OCI-LY3 (cell line): Measurements from ENCODE around the gene EFNA2.

ENCODE experiments used
- H2AFZ ChIP-seq: fragments of 200-600, 300-600 bp; shearing (Covaris generic); 2 replicates; pipeline ENCODE4 v1.6.0; 2014; ENCODE audit warnings: antibody characterized with exemption, low read depth, low read length
- H3K27ac ChIP-seq: fragments of 200-600, 300-600 bp; sonication (generic); 2 replicates; pipeline ENCODE4 v1.5.1; 2014; ENCODE audit warnings: mild to moderate bottlenecking, low read length, moderate library complexity, mixed read lengths
- H3K27me3 ChIP-seq: fragments of 200-600, 300-600 bp; sonication (generic); 2 replicates; pipeline ENCODE4 v1.6.1; 2014; ENCODE audit warnings: low read depth, low read length, mixed read lengths
- H3K36me3 ChIP-seq: fragments of 200-600, 300-600 bp; sonication (generic); replicated peaks from 2 replicates; pipeline ENCODE3; 2014; ENCODE audit warnings: low read depth, low read length, mixed read lengths
- H3K4me1 ChIP-seq: fragments of 300-600, 200-600 bp; sonication (generic); 2 replicates; pipeline ENCODE4 v1.6.1; 2014; ENCODE audit warnings: low read length, mixed read lengths
- H3K4me2 ChIP-seq: fragments of 200-600, 300-600 bp; sonication (generic); 2 replicates; pipeline ENCODE4 v1.6.1; 2014; ENCODE audit warnings: low read length, mixed read lengths
- H3K4me3 ChIP-seq: fragments of 300-600, 200-600 bp; sonication (generic); 2 replicates; pipeline ENCODE4 v1.5.1; 2014; ENCODE audit warnings: antibody characterized with exemption, mild to moderate bottlenecking, low read length, moderate library complexity
- H3K79me2 ChIP-seq: fragments of 300-600, 200-600 bp; shearing (Covaris generic); 2 replicates; pipeline ENCODE4 v1.6.1; 2014; ENCODE audit warnings: mild to moderate bottlenecking, low read length, mixed read lengths
- H3K9ac ChIP-seq: fragments of 300-600, 200-600 bp; shearing (Covaris generic); 2 replicates; pipeline ENCODE4 v1.6.0; 2014; ENCODE audit warnings: mild to moderate bottlenecking, low read length, moderate library complexity
- H3K9me3 ChIP-seq: fragments of 200-600, 300-600 bp; shearing (Covaris generic); 2 replicates; pipeline ENCODE4 v1.6.1; 2014; ENCODE audit warnings: low read length, mixed read lengths; ENCODE audit not compliant: insufficient read depth
- H4K20me1 ChIP-seq: fragments of 200-600, 300-600 bp; sonication (generic); 2 replicates; pipeline ENCODE4 v1.6.1; 2016; ENCODE audit warnings: low read length, mixed read lengths; ENCODE audit not compliant: insufficient read depth
- EZH2phosphoT487 ChIP-seq: fragments of 200-600 bp; shearing (Covaris generic); IDR thresholded peaks from 2 replicates; pipeline ENCODE4 v1.6.1; 2018; ENCODE audit warnings: antibody characterized with exemption, mixed run types, low read depth
- TF ChIP-seq, protein P1 (sequence below): fragments of 200-600, 300-600 bp; sonication (generic); IDR thresholded peaks from 2 replicates; pipeline ENCODE4 v1.5.1; 2014; ENCODE audit warnings: antibody characterized with exemption, low read length, low read depth

EFNA2 gene

DNA sequence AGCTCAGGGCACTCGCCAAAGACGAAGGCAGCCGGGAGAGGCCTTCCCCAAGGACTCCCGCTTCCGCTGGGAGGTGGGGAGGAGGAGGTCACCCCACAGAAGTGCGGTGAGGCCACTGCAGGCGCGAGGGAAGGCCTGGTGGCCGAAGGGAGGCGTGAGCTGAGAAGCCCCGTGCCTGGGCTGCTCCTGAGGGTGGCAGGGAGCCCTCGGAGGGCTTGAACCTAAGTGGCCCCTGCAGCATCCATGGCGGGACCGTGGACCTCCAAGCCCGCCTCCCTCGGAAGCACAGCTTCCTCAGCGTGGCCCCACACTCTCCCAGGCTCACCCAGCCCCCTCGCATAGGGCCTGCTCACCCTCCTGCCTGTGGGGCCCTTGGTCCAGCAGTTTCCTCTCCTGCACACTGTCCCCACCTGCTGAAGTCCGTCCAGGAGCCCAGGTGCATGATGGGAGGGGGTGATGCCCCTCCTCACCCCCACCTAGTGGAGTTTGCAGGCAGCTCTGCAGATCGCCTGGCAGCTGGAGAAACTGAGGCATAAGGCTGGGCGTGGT is 25.9 kb downstream of the EFNA2 start:
- H3K9ac ChIP-seq = no peak overlapping the region
- H3K4me1 ChIP-seq = peaks cover 8% of the 10 kb centered on the region; the same call in 1 of the 2 replicates
- no peaks in the 10 kb centered on the region for H3K79me2 ChIP-seq
- H3K27me3 ChIP-seq = no peaks in the 10 kb centered on the region
- no peak overlapping the region for H2AFZ ChIP-seq
- no peaks in the 10 kb centered on the region for H3K9me3 ChIP-seq
- H3K27ac ChIP-seq = no peak overlapping the region
- TF ChIP-seq EZH2phosphoT487 = no peak
- TF ChIP-seq, protein P1, sequence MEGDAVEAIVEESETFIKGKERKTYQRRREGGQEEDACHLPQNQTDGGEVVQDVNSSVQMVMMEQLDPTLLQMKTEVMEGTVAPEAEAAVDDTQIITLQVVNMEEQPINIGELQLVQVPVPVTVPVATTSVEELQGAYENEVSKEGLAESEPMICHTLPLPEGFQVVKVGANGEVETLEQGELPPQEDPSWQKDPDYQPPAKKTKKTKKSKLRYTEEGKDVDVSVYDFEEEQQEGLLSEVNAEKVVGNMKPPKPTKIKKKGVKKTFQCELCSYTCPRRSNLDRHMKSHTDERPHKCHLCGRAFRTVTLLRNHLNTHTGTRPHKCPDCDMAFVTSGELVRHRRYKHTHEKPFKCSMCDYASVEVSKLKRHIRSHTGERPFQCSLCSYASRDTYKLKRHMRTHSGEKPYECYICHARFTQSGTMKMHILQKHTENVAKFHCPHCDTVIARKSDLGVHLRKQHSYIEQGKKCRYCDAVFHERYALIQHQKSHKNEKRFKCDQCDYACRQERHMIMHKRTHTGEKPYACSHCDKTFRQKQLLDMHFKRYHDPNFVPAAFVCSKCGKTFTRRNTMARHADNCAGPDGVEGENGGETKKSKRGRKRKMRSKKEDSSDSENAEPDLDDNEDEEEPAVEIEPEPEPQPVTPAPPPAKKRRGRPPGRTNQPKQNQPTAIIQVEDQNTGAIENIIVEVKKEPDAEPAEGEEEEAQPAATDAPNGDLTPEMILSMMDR = no peak
- H3K4me2 ChIP-seq = no peak overlapping the region
- H3K36me3 ChIP-seq = no peaks in the 10 kb centered on the region
- H4K20me1 ChIP-seq = no peaks in the 10 kb centered on the region
- no peak overlapping the region for H3K4me3 ChIP-seq

DNA sequence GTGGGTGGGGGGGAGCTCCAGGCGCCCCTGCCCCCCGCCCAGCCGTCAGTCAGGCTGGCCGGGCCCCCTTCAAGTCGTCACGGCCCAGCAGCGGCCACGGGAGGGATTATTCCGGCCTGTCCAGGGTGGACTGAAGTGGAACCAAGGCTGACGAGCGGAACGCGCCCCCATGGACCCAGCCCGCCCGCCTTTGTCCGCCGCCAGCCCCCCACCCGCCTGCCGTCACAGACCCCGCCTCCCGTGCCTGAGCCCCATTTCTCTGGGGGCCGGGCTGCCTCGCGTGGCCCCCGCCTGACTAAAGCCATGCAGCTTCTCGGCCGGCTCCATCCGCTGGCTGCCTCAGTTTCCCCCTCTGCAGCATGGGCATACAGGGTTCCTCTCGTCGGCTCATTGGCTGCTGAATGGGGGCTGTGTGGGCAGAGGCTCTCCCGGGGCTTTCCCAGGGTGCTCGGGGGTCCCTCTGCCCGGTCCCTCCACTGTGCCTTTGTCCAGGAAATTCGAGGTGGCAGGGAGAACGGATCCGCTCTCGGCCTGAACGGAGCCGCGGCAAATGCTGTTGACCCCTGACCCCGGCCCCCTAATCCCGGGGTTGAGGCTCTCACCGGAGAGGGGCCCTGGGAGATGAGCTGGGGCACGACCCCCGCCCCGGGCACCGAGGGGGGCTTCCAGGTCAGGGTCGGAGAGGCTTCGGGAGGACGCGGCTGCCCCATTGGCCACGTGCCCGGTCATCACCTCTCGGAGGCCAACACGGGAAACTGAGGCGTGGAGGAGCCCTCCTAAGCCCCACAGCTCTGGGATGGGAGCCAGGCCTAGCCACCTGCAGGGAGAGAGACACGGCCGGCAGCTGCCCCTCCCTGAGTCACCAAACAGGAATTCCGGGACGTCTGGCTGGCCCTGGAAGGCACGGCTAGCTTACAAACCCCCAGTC is 27.4 kb downstream of the EFNA2 start:
- H3K79me2 ChIP-seq = no peaks in the 10 kb centered on the region
- no peak overlapping the region for H3K4me3 ChIP-seq
- TF ChIP-seq, protein P1 = no peak
- TF ChIP-seq EZH2phosphoT487 = no peak
- H3K9ac ChIP-seq = no peak overlapping the region
- H3K4me1 ChIP-seq = peaks cover 8% of the 10 kb centered on the region; the same call in 1 of the 2 replicates
- H3K4me2 ChIP-seq = no peak overlapping the region
- H4K20me1 ChIP-seq = no peaks in the 10 kb centered on the region
- H3K27ac ChIP-seq = no peak overlapping the region
- H3K27me3 ChIP-seq = peaks cover 9% of the 10 kb centered on the region
- no peaks in the 10 kb centered on the region for H3K36me3 ChIP-seq
- H2AFZ ChIP-seq = no peak overlapping the region
- no peaks in the 10 kb centered on the region for H3K9me3 ChIP-seq

DNA sequence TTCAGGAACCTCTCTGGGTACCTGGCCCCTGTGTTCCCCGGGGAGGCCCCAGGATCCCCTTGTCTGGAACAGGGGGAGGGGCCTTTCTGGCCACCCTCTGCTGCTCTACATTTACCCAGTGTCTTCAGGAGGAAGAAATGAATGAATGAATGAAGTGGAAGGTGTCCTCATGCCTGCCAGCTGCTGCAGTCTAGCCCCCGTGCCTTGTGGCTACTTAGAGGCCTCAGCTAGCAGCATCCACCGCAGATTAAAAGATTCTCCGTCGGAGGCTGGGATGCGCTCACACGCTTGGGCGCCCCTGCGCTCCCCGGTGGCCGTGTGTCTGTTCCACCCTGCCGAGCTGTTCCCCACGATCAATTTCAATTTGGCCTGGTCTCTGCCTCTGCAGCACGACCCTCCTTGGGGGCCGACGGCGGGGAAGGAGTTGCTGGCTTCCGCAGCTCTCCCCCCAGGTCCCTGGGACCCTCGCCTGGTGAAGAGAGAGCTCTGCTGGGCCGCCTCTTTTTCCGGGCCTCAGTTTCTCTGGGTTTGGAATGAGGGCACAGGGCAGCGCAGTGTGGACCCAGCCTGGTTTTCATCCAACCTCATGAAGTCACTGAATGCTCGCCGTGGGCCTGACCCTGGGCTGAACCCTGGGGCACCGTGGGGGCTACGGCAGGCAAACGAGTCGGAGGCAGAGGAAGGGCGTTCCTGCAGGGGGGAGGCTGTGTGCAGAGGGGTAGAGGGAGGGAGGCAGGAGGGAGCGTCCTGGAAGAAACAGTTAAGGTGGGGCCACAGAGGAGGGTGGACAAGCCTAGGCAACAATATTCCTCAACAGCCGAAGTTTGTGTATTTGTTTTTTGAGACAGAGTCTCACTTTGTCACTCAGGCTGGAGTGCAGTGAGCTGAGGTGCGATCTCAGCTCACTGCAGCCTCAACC is 28.3 kb downstream of the EFNA2 start:
- H3K27me3 ChIP-seq = peaks cover 18% of the 10 kb centered on the region
- H3K4me2 ChIP-seq = no peak overlapping the region
- H3K27ac ChIP-seq = no peak overlapping the region
- no peak overlapping the region for H3K9ac ChIP-seq
- H3K79me2 ChIP-seq = no peaks in the 10 kb centered on the region
- no peaks in the 10 kb centered on the region for H3K9me3 ChIP-seq
- H3K4me3 ChIP-seq = no peak overlapping the region
- peaks cover 8% of the 10 kb centered on the region; the same call in 1 of the 2 replicates for H3K4me1 ChIP-seq
- TF ChIP-seq EZH2phosphoT487 = no peak
- TF ChIP-seq, protein P1 = no peak
- H4K20me1 ChIP-seq = no peaks in the 10 kb centered on the region
- no peaks in the 10 kb centered on the region for H3K36me3 ChIP-seq
- no peak overlapping the region for H2AFZ ChIP-seq
